ENCODE measurements around the gene NFASC.

DNA sequence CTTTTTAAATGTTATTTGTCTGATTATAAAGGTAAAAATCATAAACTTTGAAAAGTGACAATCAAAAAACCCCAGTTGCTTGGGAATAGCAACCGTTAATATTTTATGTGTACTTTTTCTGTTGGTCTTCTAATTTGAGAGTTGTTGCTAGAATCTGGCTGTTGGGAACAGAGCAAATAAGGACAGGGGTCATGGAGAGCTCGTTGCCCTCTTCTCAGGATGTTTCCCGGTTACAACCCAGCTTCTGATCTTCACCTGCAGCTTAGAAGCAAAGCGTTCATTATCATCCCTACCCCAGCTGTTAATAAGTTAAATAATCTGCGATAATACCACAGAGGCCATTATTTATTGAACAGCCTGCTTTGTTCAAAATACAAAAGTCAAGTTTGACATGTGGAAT, 22.1 kb upstream of the NFASC start:
- TF ChIP-seq EZH2 (IDR thresholded peaks at IDR 0.05; ENCODE audit: insufficient read depth, low read length) (no peak), CTCF (IDR thresholded peaks at IDR 0.05; ENCODE audit: insufficient read depth, low read depth, low read length) (no peak)

Data from astrocyte (in vitro differentiated cells and primary cell).